NK-92 (cell line): ENCODE data around the gene PLVAP.

ENCODE experiments used
- DNase-seq: peaks from one replicate; lab custom pipeline; 2025; ENCODE audit not compliant: unreplicated experiment; lab: John Stamatoyannopoulos, UW

The PLVAP gene

GRCh38 chr19:17304386-17305215 is 72.5 kb downstream of the PLVAP start:
- no peak for DNase-seq

GRCh38 chr19:17303940-17304267 is 73.2 kb downstream of the PLVAP start:
- DNase-seq = no peak

- DNase-seq = no peak
Measured at GRCh38 chr19:17303167-17303939, 73.8 kb downstream of the PLVAP start, which contains the start of gene ABHD8. Gene ABHD8 (minus strand): TSS chr19:17303425. CDS start chr19:17301616, 1,809 bp downstream.

GRCh38 chr19:17302391-17303166 is 74.6 kb downstream of the PLVAP start:
- no peak for DNase-seq
